ENCODE data around the gene ADCY3. TPM values are rescaled to one million over a fixed set of nuclear protein-coding genes. Genes with fewer than 3 reads are reported as not detected.
A peak's percentile ranks its signal among the peaks of the same experiment; 100 is the strongest.

The ADCY3 gene
- polyA plus RNA-seq, 3 donors, result 2.5 to 9.3 (median 3.5) TPM

- Histone ChIP-seq H4K20me1 (ENCODE audit: insufficient read depth, low read length) (no peaks in the 10 kb centered on the region), H3K79me2 (ENCODE audit: insufficient read depth, low read length) (no peaks in the 10 kb centered on the region), H3K9me3 (replicated peaks in 1 of 2; ENCODE audit: control insufficient read depth in 1 of 2, insufficient read depth in 1 of 2, low read length in 2 of 2) (no peaks in the 10 kb centered on the region), H3K4me3 (replicated peaks in 1 of 3; ENCODE audit: low read depth in 2 of 3, low read length in 3 of 3) (no peak overlapping the region), H3K4me1 (ENCODE audit: control insufficient read depth in 1 of 2, insufficient read depth in 2 of 2, low read length in 2 of 2) (no peaks in the 10 kb centered on the region), H2AFZ (ENCODE audit: insufficient read depth, low read depth, low read length, poor library complexity, severe bottlenecking) (no peak overlapping the region), H3K27me3 (ENCODE audit: control insufficient read depth in 2 of 2, insufficient read depth in 2 of 2, low read length in 2 of 2) (no peaks in the 10 kb centered on the region), H3K36me3 (replicated peaks in 1 of 2; ENCODE audit: control insufficient read depth in 1 of 2, insufficient read depth in 2 of 2, low read length in 2 of 2) (peaks cover 7 to 25% of the 10 kb centered on the region in 2 donors), H3K9ac (ENCODE audit: insufficient read depth, low read length, poor library complexity, severe bottlenecking) (no peak overlapping the region), H3K4me2 (replicated peaks; ENCODE audit: extremely low read depth, low read length, poor library complexity, severe bottlenecking) (no peak overlapping the region), H3K27ac (ENCODE audit: low read depth in 1 of 2, low read length in 2 of 2) (no peak overlapping the region)
- no peaks in the 10 kb centered on the region for H3K27me3 Mint-ChIP-seq (ENCODE audit: low read depth in 3 of 3)
- DNase-seq, result no peak
- H3K36me3 Mint-ChIP-seq, result peaks cover 29 to 39% of the 10 kb centered on the region in 2 donors
- peaks cover 2% of the 10 kb centered on the region for H3K4me1 Mint-ChIP-seq
- no CpG with 5 or more reads among the region's 5 CpGs for WGBS (ENCODE audit: insufficient coverage)
- no peaks in the 10 kb centered on the region for H3K9me3 Mint-ChIP-seq
- H3K4me3 Mint-ChIP-seq, result no peak overlapping the region
- intact Hi-C loops (cut with micrococcal nuclease), result loop anchor here (2.0 kb wide), 1 partner anchor 416 kb away; no protein-coding TSS in a partner anchor
- H3K27ac Mint-ChIP-seq, result no peak overlapping the region
- no peak for TF ChIP-seq CTCF (IDR thresholded peaks at IDR 0.05)
Measured at GRCh38 chr2:24826773-24827145, 93.3 kb downstream of the ADCY3 start.

GRCh38 chr2:24825883-24826772 is 93.9 kb downstream of the ADCY3 start:
- Histone ChIP-seq H3K36me3 (replicated peaks in 1 of 2; ENCODE audit: control insufficient read depth in 1 of 2, insufficient read depth in 2 of 2, low read length in 2 of 2) (peaks cover 11 to 31% of the 10 kb centered on the region in 2 donors), H3K79me2 (ENCODE audit: insufficient read depth, low read length) (no peaks in the 10 kb centered on the region), H3K27ac (ENCODE audit: low read depth in 1 of 2, low read length in 2 of 2) (no peak overlapping the region), H2AFZ (ENCODE audit: insufficient read depth, low read depth, low read length, poor library complexity, severe bottlenecking) (no peak overlapping the region), H3K9ac (ENCODE audit: insufficient read depth, low read length, poor library complexity, severe bottlenecking) (no peak overlapping the region), H4K20me1 (ENCODE audit: insufficient read depth, low read length) (no peaks in the 10 kb centered on the region), H3K4me3 (replicated peaks in 1 of 3; ENCODE audit: low read depth in 2 of 3, low read length in 3 of 3) (no peak overlapping the region), H3K4me1 (ENCODE audit: control insufficient read depth in 1 of 2, insufficient read depth in 2 of 2, low read length in 2 of 2) (no peaks in the 10 kb centered on the region), H3K4me2 (replicated peaks; ENCODE audit: extremely low read depth, low read length, poor library complexity, severe bottlenecking) (no peak overlapping the region), H3K27me3 (ENCODE audit: control insufficient read depth in 2 of 2, insufficient read depth in 2 of 2, low read length in 2 of 2) (no peaks in the 10 kb centered on the region), H3K9me3 (replicated peaks in 1 of 2; ENCODE audit: control insufficient read depth in 1 of 2, insufficient read depth in 1 of 2, low read length in 2 of 2) (no peaks in the 10 kb centered on the region)
- TF ChIP-seq CTCF (IDR thresholded peaks at IDR 0.05), result no peak
- no peak for DNase-seq
- intact Hi-C loops (cut with micrococcal nuclease), result loop anchor here (2.0 kb wide), 1 partner anchor 415 kb away; no protein-coding TSS in a partner anchor
- peak overlapping the region in 6 of 7 donors; percentile 14 to 69 (median 52) for H3K27ac Mint-ChIP-seq
- peaks cover 2% of the 10 kb centered on the region for H3K4me1 Mint-ChIP-seq
- peaks cover 36 to 45% of the 10 kb centered on the region in 2 donors for H3K36me3 Mint-ChIP-seq
- H3K27me3 Mint-ChIP-seq (ENCODE audit: low read depth in 3 of 3), result no peaks in the 10 kb centered on the region
- no peaks in the 10 kb centered on the region for H3K9me3 Mint-ChIP-seq
- no peak overlapping the region for H3K4me3 Mint-ChIP-seq
- 95% methylated on average over 10 of the region's 14 CpGs for WGBS (ENCODE audit: insufficient coverage)
